ENCODE results near the gene TMEM184C. TPM values are rescaled to one million over a fixed set of nuclear protein-coding genes. Genes with fewer than 3 reads are reported as not detected.

TMEM184C gene
- total RNA-seq, 4 donors from 2014 or later, result 15.6 to 30.9 (median 20.7) TPM

DNA sequence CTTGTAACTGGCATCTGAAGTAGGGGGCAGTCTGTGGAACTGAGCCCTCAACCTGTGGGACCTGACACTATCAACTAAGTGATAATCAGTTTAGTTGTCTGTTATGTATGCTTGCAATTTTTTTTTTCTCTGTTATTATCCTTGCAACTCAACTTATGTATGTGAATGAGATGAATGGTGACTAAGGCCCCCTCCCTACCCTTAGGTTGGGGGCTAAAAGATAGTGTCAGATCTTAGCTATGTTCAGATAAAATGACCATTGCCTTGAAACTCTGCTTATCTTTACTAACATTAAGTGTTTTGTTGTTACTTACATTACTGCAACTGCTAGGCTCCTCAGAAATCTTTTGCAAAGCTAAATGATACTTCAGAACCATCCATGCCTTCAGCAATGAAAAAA is 31.5 kb downstream of the TMEM184C start:
- Histone ChIP-seq H3K4me1 (peaks cover 5 to 19% of the 10 kb centered on the region in 2 donors), H3K27me3 (no peaks in the 10 kb centered on the region), H3K27ac (no peak overlapping the region), H3K4me3 (no peak overlapping the region), H3K9me3 (no peaks in the 10 kb centered on the region), H3K36me3 (peaks cover 0 to 11% of the 10 kb centered on the region in 2 donors)
- TF ChIP-seq, protein P1, sequence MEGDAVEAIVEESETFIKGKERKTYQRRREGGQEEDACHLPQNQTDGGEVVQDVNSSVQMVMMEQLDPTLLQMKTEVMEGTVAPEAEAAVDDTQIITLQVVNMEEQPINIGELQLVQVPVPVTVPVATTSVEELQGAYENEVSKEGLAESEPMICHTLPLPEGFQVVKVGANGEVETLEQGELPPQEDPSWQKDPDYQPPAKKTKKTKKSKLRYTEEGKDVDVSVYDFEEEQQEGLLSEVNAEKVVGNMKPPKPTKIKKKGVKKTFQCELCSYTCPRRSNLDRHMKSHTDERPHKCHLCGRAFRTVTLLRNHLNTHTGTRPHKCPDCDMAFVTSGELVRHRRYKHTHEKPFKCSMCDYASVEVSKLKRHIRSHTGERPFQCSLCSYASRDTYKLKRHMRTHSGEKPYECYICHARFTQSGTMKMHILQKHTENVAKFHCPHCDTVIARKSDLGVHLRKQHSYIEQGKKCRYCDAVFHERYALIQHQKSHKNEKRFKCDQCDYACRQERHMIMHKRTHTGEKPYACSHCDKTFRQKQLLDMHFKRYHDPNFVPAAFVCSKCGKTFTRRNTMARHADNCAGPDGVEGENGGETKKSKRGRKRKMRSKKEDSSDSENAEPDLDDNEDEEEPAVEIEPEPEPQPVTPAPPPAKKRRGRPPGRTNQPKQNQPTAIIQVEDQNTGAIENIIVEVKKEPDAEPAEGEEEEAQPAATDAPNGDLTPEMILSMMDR (IDR thresholded peaks at IDR 0.05 in 4 of 5, conservative IDR thresholded peaks at IDR 0.05 in 1 of 5), result no peak
- no peak for TF ChIP-seq POLR2A (IDR thresholded peaks at IDR 0.05)
- in situ Hi-C loops (cut with MboI; ENCODE audit: low sequenced_read_pairs in 4 of 4), result no loop called here
- ATAC-seq (no peak), DNase-seq (no peak)
- intact Hi-C loops (cut with DNase I; ENCODE audit: low total_unique reads), result no loop called here

DNA sequence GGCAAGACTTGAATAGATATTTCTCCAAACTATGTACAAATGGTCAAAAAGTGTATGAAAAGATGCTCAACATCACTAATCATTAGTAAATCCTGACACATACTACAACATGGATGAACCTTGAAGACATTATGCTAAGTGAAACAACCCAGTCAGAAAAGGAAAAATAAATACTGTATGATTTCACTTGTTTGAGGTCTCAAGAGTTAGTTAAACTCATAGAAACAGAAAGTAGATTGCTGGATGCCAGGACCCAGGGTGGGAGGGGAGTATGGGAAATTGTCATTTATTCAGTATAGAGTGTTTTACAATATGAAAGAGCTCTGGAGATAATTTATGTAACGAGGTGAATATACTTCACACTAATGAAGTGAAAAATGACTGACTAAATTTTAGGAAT is 34.4 kb downstream of the TMEM184C start:
- Histone ChIP-seq H3K27me3 (no peaks in the 10 kb centered on the region), H3K4me3 (no peak overlapping the region), H3K4me1 (peaks cover 0 to 13% of the 10 kb centered on the region in 2 donors), H3K27ac (no peak overlapping the region), H3K36me3 (peaks cover 0 to 23% of the 10 kb centered on the region in 2 donors), H3K9me3 (no peaks in the 10 kb centered on the region)
- DNase-seq (no peak), ATAC-seq (no peak)
- TF ChIP-seq, protein P1 (IDR thresholded peaks at IDR 0.05 in 4 of 5, conservative IDR thresholded peaks at IDR 0.05 in 1 of 5), result no peak
- no peak for TF ChIP-seq POLR2A (IDR thresholded peaks at IDR 0.05)
- intact Hi-C loops (cut with DNase I; ENCODE audit: low total_unique reads), result no loop called here
- in situ Hi-C loops (cut with MboI; ENCODE audit: low sequenced_read_pairs in 4 of 4), result no loop called here

DNA sequence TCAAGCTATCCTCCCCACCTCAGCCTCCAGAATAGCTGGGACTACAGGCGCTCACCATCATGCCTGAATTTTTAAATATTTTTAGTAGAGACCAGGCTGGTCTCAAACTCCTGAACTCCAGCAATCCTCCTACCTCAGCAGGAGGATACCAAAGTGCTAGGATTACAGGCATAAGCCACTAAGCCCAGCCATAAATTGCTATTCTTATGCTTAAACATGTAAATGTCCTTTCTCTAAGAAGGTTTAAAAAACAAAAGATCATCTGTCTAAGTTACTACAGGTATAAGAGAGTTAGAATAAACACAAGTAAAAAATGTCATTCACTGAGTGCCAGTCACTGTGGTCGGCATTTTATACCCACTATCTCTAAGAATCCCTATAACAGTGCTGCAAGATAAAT is 38.4 kb downstream of the TMEM184C start:
- H3K9me3 ChIP-seq, result no peaks in the 10 kb centered on the region
- no peak for TF ChIP-seq POLR2A (IDR thresholded peaks at IDR 0.05)
- TF ChIP-seq, protein P1 (IDR thresholded peaks at IDR 0.05 in 4 of 5, conservative IDR thresholded peaks at IDR 0.05 in 1 of 5), result no peak
- in situ Hi-C loops (cut with MboI; ENCODE audit: low sequenced_read_pairs in 4 of 4) (no loop called here), intact Hi-C loops (cut with DNase I; ENCODE audit: low total_unique reads) (no loop called here)
- no peak overlapping the region for H3K27ac ChIP-seq
- peaks cover 0 to 43% of the 10 kb centered on the region in 2 donors for H3K36me3 ChIP-seq
- no peak for ATAC-seq
- no peaks in the 10 kb centered on the region for H3K4me1 ChIP-seq
- DNase-seq, result no peak
- no peaks in the 10 kb centered on the region for H3K27me3 ChIP-seq
- no peak overlapping the region for H3K4me3 ChIP-seq

DNA sequence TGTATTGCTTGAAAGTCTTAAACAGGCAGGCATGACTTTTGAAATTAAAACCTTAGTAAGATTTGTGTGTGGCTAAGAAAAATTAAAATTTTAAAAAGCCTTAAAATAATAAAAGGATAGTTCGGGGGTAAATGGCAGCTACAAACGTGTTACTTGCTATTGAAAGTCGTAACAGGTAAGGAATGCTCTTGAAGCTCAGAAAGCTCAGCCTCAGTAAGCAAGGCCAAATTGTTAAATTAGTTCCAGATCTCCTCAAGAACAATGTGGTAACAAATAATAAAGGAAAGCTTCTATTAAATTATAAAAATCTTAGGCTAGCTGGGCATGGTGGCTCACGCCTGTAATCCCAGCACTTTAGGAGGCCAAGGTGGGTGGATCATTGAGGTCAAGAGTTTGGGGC is 41.3 kb downstream of the TMEM184C start:
- H3K4me3 ChIP-seq, result no peak overlapping the region
- DNase-seq (no peak), ATAC-seq (no peak)
- in situ Hi-C loops (cut with MboI; ENCODE audit: low sequenced_read_pairs in 4 of 4) (no loop called here), intact Hi-C loops (cut with DNase I; ENCODE audit: low total_unique reads) (no loop called here)
- no peaks in the 10 kb centered on the region for H3K9me3 ChIP-seq
- H3K27me3 ChIP-seq, result no peaks in the 10 kb centered on the region
- TF ChIP-seq, protein P1 (IDR thresholded peaks at IDR 0.05 in 4 of 5, conservative IDR thresholded peaks at IDR 0.05 in 1 of 5), result no peak
- no peak for TF ChIP-seq POLR2A (IDR thresholded peaks at IDR 0.05)
- peaks cover 0 to 46% of the 10 kb centered on the region in 2 donors for H3K36me3 ChIP-seq
- H3K4me1 ChIP-seq, result no peaks in the 10 kb centered on the region
- no peak overlapping the region for H3K27ac ChIP-seq

DNA sequence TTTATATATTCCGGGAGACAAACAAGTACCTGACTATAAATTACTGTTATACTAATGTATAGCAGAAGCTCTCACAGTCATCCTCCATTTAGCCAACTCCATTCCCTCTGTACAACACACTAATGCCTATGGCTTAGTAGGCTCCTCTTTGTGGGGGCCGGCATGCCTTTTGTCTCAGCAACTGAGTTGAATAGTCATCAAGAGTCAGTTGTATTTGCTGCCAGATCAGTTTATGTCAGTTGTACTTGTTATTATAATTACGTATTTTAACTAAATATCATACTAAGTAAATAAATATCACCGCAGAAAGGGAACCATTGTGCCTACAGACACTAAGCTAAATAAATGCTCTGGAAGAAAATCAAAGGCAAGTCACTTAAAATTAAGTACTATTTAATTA is 56.9 kb downstream of the TMEM184C start:
- Histone ChIP-seq H3K27me3 (no peaks in the 10 kb centered on the region), H3K4me3 (no peak overlapping the region), H3K36me3 (peaks cover 0 to 11% of the 10 kb centered on the region in 2 donors), H3K27ac (no peak overlapping the region), H3K4me1 (no peaks in the 10 kb centered on the region), H3K9me3 (no peaks in the 10 kb centered on the region)
- TF ChIP-seq, protein P1 (IDR thresholded peaks at IDR 0.05 in 4 of 5, conservative IDR thresholded peaks at IDR 0.05 in 1 of 5), result no peak
- TF ChIP-seq POLR2A (IDR thresholded peaks at IDR 0.05), result no peak
- ATAC-seq (no peak), DNase-seq (no peak)
- in situ Hi-C loops (cut with MboI; ENCODE audit: low sequenced_read_pairs in 4 of 4), result loop anchor here in 1 of 4 donors (10.0 kb wide), 1 partner anchor 49 kb away; no protein-coding TSS in a partner anchor
- intact Hi-C loops (cut with DNase I; ENCODE audit: low total_unique reads), result no loop called here

Measured in gastrocnemius medialis (tissue), 4 donors.